ENCODE results near the gene RERE.

The RERE gene

DNA sequence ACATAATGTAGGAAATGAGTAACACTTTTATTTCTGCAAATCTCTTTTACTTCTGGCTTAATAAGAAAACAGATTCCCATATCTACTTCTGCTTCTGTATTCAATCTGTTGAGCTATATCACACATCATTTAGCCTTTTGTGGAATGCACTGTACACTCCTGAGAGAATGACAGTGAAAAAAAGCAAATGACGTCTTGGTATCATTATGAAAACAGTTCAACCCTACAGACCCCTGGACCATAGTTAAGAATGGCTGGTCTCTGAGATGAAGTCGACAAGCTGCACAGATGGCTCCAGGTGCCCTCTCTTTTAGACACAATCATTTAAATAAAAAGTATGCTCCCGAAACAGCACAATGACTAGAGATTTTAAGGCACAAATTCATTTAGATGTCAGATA, 247.0 kb downstream of the RERE start:
- no peak for DNase-seq (ENCODE audit: low read depth)

DNA sequence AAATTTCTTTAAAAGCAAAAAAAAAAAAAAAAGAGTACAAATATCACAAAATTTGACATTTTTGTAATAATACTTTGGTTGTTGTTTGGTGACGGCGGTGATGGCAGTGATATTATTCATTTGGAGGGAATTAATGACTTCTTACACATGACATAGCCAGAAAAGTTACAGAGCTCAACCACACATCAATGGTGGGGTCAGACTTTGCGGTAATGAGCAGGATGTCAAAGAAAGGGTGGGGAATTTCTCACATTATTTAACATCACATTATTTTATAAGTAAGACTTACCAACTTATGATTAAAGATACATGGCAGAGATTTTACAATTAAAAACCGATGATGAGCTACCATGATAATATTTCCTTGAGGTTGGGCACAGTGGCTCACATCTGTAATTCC, 248.2 kb downstream of the RERE start:
- DNase-seq (ENCODE audit: low read depth) = no peak

DNA sequence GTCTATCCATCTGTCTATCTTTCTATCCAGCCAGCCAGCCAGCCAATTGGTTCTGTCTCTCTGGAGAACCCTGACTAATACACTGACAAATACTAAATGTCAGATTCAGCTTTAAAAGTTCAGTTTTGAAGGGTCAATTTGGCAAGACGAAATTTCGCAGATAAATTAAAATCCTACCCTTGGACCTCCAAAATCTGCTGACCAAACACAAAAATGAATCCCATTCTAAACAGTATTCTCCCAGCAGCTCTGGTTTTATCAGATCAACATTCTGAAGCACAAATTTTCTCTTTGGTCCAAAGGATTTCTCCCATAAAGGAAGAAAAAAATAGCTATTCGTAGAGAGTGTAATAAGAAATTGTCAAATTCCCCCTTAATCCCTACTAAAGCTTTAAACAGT, 248.6 kb downstream of the RERE start:
- no peak for DNase-seq (ENCODE audit: low read depth)

DNA sequence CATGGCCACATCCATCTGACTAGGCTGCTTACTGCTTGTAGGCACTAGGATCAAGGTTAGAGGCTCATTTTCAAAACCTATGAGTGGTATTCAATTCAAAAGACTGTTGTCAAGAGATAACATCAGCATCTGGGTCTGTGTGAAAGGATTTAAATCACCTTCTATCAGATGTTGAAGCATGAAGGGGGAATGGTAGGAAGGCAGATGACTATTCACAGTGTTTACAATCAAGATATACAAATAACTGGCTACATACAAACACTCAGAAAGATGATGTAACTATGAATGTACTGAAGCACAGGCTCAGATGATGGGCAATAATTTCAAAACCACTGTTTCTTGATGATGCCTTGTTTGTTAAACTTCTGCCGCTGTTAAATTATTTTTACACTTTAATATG, 250.3 kb downstream of the RERE start:
- no peak for DNase-seq (ENCODE audit: low read depth)

DNA sequence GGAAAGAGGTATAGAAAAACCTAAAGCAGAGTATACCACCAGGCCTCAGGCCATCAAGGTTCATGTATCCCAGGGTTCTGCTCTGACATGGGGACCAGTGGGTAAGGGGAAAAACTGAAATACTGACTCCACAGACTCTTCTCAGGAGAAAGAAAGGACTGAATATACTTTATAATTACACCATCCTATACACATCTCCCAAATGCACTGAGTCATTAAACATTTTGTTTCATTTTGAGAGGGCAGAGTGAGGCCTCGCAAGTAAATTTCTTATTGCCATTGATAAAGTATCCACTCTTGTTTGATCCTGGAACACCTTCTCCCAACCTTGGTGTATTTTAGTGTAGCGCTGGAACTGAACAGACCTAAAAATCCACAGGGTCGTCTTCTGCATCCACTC, 251.6 kb downstream of the RERE start:
- no peak for DNase-seq (ENCODE audit: low read depth)

DNA sequence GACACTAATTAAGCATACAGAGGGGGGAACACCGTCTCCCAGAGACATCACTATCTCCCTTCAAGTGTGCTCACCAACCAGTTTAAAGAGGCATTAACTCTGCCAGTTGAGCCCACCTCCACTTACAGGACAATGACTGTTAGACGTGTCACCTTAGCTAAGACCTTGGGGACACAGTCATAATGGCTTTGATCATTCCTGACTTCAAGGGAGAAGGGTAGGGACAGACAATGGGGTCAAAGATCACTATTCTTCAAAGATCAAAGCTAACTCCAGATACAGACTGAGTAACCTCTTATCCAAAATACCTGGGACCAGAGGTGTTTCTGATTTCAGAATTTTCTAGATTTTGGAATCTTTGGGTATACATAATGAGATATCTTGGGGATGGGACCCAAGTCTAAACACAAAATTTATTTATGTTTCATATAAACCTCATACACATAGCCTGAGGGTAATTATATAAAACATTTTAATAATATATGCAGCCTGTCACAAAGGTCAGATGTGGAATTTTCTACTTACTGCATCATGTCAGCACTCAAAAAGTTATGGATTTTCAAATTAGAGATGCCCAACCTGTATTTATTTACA, 253.4 kb downstream of the RERE start:
- DNase-seq (ENCODE audit: low read depth) = no peak

DNA sequence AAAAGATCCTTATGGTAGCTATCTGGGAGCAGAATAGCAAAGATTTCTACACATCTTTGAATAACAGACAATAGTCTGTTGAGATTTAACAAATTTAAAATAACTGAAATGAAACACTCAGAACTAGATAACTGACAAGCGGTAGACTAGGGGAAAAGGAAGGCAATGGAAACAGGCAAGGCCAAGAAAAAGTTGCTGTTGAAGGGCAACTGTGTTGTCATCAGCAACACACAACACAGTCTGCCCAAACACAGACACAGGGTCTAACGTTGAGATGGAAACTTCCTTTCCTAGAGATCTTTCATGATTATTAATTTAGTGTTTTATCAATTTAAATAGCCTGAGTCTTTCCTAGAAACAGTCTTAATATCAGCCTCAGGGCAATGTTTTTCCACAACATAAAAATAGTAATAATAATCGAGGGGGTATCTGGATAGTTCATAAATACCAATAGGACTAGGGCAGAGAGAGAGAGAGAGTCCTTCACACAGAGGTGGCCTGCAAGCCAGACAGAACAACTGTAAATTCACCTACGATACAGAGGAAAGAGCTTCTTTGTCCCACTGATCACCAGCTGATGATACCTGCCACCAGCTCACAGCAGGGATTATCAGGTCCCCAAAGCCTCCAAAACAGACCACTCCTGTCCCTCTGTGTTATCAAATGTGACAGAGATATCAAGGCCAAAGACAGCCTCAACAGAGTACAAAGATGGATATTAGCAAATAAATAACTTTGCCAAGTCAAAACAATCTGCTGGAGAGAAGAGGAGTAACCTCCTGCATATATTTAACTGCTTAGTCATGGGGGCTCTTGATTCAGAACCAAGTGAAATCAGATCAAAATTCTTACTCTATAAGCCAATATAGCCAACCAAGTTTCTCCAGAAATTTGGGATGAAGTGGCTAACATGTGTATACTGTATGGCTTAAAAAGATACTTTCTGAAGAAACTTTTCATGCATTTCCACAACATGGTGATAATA, 254.3 kb downstream of the RERE start:
- no peak for DNase-seq (ENCODE audit: low read depth)

DNA sequence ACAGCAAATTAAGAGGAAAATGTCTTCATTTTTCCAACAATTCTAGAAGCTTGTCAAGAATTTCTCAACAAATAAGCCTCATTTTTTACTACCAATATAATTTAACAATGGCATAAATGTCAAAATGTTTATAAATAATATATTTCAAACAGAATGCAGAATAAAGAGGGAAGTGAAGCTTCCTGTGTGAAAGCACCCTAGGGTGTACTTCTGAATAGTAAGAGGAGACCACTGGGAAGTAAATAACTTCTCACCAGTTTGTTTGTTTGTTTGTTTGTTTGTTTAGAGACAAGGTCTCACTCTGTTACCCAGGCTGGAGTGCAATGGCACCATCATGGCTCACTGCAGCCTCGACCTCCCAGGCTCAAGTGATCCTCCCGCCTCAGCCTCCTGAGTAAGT, 255.2 kb downstream of the RERE start:
- no peak for DNase-seq (ENCODE audit: low read depth)

DNA sequence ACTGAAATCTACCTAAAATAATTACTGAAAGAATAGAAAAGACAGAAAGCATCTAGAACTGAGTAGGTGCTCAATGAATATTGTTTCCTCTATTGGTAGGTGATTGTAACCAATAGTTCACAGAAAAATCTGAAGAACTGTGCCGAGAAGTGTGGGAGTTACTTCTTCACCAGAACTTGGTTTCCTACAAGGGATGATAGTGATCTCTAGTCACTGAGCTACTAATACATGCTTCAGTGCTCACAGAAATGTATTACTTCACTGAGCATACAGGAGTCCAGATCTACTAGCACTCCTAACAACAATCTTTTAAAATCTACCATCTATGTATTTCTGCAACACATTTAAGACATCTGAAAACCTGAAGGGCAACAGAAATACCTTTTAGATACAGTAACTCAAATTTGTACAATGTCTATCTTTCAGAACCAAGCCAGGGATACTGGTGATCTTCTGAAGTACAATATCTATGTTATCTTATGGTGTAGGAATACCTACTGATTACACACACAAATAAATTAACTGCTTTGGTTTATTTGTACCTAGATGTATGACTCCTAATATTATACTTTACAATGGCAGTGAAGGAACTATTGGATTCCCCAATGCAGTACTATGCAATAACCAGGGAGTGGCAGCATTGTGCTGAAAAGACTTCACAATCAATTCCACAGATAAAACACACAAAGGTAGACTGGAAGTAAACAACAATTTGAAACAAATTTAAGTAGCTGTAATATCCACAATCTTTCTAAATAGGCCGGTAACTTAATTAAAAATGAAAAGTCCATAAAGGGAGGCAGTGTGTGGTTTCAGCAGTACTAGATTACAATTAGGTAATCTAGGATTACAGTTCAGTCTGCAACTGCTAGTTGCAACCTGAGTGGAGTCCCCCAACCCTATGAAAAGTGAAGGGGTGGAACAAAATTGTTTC, 256.6 kb downstream of the RERE start:
- DNase-seq (ENCODE audit: low read depth) = no peak

DNA sequence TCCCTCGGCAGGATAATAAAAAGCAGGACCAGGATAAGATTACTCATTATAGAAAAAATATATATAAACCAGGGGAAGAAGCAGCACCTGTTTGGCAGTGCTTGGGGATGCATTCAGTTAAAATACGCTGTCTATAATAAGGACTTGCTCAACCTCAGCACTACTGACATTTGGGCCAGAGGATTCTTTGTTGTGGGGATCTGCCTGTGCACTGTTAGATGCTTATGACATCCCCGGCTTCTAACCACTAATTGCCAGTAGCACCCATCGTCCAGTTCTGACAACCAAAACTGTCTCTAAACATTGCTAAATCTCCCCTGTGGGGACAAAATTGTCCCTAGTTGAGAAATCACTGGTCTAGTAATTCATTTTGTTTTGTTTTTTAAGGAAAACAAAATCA, 257.4 kb downstream of the RERE start:
- DNase-seq (ENCODE audit: low read depth) = no peak

DNA sequence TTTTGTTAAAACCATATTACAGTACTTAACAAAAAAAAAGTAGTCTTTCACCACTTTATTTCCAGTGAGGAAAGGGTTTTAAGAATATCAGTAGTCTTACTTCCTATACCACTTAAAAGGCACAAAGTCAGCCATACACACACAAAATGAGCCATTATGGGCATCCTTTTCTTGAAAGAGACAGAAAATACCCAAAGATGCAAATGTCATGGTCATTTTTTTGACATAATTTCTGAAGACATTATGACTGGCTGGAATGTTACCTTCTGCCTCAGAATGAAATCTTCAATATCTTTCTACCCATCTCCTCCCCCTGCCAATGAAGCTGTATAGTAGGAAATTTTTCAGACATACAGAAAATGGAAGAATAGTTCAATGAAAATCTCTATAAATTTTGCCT, 261.9 kb downstream of the RERE start:
- no peak for DNase-seq (ENCODE audit: low read depth)

DNA sequence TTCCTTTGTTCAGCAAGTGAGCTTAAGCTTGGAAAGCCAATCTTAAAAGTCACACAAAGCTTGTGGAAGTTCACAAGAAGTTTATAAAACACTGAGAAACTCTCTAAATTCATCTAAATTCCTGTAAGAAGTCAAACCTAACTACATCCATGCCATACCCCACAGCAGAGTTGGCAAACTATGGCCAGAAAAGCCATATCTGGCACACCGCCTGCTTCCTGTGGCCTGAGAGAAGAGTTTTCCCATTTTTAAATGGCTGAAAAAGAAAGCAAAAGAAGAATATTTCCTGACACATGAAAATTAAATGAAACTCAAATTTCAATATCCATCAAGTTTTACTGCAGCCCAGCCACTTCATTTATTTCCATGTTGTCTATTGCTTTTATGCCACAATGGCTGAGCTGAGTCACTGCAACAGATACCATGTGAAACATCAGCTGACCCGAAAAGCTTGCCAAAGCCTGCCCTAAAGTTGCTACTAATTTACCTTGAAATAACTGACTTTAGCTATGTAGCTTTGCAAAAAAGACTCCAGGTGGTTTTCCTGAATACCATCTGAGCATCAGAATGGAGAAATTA, 262.4 kb downstream of the RERE start:
- no peak for DNase-seq (ENCODE audit: low read depth)

DNA sequence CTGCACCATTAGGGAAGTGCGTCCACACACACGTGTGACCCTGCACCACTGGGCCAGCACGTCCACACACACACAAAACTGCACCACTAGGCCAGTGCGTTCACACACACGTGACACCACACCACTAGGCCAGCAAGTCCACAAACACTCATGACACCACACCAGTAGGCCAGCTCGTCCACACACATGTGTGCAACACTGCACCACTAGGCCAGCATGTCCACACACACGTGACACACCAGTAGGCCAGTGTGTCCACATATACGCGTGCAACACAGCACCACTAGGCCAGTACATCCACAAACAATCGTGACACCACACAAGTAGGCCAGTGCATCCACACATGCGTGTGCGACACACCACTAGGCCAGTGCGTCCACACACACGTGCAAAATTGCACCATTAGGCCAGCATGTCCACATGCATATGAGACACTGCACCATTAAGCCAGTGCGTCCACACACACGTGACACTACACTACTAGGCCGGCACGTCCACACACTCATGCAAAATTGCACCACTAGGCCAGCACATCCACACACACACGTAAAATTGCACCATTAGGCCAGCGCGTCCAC, 264.5 kb downstream of the RERE start:
- DNase-seq (ENCODE audit: low read depth) = no peak

DNA sequence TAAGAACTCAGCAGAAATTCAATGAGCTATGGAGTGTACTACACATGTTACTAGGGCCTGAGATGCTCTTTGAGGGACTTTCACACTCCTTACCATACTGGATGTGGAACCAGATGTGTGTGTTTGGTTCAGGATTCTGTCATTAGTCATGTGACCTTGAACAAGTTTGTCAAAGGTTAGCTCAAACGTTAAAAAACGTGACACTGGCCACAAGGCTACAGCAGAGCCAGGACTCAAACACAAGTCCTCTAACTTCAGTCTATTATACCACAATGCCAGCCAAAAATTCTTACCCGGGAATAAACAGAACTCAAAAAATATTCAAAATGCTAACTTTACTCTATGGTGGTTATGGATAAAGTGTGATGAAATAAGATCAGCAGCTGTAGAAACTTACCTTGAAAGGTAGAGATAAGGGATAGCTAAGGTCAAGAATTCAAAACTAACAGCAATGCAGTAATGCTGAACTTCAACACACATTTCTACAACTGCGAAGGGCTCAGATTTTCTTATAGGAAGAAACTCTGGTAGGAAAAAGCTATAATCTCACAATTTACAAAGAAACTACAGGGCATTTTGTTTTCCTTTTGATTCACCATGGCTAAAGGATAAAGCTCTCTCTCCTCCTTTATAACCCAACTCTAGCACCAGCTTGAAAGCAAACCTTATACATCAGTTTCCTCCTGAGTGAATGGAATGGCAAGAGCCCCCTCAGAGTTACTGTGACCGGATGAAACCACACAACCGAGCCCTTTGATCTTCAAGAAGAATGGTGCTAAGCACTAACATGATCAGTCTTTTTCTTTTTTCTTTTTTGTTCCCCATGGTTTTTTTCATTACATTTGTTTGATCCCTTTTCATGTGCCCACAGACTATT, 265.6 kb downstream of the RERE start:
- no peak for DNase-seq (ENCODE audit: low read depth)

DNA sequence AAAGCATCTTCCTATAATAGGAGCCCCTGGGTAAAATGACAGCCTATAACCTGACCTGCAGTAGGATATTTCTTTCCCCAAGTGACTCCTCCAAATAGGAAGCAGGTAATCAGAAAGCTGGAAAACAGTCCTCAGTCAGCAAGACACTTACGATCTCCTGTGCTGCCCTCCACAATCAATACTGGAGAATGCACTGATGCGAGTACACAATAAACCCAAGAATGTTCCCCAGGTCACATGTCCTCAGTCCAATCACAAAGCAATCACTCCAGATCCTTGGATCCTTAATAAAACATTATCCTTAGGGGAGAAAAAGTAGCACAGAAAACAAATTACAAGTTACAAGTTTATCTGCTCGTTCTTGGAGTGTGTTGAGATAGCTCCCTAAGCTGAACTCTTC, 266.4 kb downstream of the RERE start:
- DNase-seq (ENCODE audit: low read depth) = no peak

DNA sequence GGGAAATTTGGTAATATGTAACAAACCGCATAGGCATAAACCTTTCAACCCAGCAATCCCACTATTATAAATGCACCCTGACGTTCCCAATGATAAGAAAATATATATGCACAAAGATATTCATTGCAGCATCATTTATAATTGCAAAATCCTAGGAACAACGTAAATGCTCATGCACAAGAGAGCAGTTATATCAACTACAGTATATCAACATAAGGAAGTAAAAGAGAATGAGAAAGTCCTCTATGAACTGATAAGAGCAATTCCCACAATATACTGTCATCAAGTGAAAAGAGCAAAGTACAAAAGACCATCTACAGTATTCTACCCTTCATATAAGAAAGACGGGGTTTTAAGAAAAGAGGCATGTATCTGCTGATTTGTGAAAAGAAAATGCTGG, 269.6 kb downstream of the RERE start:
- DNase-seq (ENCODE audit: low read depth) = no peak

DNA sequence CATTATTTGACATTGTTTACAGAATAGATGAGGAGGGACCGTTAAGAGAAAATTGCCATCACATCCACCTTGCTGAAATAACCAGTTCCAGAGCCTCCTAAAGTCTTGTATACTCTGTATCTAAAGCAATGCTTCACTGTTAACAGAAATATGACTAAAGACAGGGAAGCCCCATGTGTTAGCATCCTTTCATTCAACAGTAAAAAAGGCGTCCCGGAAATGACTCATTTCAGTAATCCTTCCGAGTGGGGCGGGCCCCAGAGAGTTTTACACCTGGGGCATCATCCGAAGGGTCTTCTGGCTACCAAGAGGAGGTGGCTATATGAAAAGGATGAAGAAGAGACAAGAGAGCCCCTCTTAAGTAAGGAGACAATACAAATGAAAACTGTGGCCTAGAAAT, 272.4 kb downstream of the RERE start:
- no peak for DNase-seq (ENCODE audit: low read depth)

DNA sequence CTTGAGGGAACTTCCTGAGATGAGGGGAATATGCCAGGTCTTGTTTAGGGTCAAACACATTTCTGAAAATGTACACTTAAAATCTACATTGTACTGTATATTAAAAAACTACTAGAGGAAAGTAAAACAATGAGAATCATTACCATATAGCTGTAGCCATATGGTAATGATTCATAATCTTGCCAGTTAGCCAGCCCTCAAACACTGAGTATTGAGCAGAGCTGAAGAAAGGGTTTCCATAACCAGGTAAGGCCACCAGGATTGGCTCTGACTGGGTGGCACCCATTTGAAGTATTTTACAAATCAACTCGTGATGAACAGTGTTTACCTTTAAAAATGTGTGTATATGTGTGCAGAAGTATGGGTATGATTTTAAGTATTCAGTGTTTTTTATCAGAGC, 272.8 kb downstream of the RERE start:
- no peak for DNase-seq (ENCODE audit: low read depth)

DNA sequence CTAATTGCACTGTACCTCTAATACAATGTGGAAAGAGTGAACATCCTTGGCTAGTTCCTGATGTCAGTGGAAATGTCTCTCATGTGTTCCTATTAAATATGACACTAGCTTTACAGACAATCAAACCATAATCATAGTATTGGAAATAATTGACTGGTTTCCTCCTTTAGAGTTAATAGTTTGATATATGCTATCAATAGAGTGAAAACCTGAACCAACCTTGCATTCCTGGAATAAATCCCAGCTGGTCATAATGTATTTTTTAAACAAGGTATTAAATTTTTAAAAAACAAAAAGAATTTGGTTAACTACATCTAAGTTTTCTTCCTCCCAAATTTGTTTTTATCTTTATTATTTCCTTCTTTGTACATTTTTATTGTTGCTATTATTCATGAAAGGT, 273.5 kb downstream of the RERE start:
- DNase-seq (ENCODE audit: low read depth) = no peak

DNA sequence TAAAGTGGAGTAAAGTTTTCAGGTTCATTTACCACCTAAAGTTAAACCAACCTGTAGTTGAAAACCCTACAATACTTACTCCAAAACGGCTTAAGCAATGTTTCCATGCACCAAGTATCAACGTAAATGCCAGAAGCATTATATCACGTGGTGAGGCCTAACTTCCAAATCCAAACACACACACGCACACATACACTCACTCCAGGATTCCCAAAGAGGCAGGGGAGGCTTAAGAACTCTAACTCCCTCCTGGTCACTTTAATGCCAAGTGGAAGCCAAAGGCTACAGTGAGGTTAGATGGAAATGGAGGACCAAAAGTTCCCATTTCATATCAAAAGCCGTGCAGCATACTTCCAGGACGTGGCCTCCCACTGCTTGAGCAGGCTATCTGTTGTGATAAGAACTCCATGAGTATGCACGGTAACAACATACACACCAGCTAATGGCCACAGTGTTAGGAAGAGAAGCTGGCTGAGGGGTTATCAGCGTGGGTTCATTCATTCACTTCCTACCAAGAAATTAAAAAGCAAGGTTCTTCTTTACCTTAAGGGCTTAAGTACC, 275.4 kb downstream of the RERE start:
- no peak for DNase-seq (ENCODE audit: low read depth)

DNA sequence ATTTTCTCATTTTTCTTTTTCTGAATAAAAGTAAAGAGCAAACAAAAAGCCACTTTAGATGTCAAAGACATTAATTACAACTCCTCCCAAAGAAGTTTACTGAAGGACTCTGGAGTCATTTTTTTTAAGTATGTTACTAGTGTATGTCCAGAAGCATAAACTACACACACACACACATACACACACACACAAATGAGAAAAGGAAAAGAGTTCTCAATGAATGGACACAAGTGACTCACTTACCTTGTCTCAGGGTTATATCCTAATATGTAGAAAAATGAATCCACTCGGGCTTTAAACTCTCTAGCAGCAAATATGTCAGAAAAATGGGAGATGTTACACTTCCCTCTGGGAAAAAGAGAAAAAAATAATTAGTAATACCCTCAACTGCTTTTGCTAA, 276.5 kb downstream of the RERE start:
- DNase-seq (ENCODE audit: low read depth) = no peak

All from stimulated activated CD8-positive, alpha-beta memory T cell treated with anti-CD3 and anti-CD28 coated beads, Interleukin-12 subunit alpha, Interleukin-12 subunit beta, amount 100 ng/mL, for 4 hours (primary cell).